Stimulated activated naive CD4-positive, alpha-beta T cell treated with Interleukin-2 at 50 U/mL for 16 hours (primary cell): ENCODE results near the gene SMYD4.

ENCODE experiments used
- DNase-seq: peaks from one replicate; lab custom pipeline; 2025; lab: John Stamatoyannopoulos, UW

The SMYD4 gene

GRCh38 chr17:1729966-1730325 lies 99.8 kb downstream of the SMYD4 start:
- no peak for DNase-seq
